ENCODE results near the gene MRNIP. TPM values are rescaled to one million over a fixed set of nuclear protein-coding genes. Genes with fewer than 3 reads are reported as not detected.

MRNIP gene
- total and polyA plus RNA-seq, 4 donors = 5.4 to 12.0 (median 7.3) TPM

- TF ChIP-seq CTCF (IDR thresholded peaks at IDR 0.05; ENCODE audit: low read depth, low read length, missing input control) (no peak), FOXA2 (IDR thresholded peaks at IDR 0.05) (no peak)
These were observed 21.0 kb upstream of the MRNIP start (continued) for GRCh38 chr5:179879690-179880010.

DNA sequence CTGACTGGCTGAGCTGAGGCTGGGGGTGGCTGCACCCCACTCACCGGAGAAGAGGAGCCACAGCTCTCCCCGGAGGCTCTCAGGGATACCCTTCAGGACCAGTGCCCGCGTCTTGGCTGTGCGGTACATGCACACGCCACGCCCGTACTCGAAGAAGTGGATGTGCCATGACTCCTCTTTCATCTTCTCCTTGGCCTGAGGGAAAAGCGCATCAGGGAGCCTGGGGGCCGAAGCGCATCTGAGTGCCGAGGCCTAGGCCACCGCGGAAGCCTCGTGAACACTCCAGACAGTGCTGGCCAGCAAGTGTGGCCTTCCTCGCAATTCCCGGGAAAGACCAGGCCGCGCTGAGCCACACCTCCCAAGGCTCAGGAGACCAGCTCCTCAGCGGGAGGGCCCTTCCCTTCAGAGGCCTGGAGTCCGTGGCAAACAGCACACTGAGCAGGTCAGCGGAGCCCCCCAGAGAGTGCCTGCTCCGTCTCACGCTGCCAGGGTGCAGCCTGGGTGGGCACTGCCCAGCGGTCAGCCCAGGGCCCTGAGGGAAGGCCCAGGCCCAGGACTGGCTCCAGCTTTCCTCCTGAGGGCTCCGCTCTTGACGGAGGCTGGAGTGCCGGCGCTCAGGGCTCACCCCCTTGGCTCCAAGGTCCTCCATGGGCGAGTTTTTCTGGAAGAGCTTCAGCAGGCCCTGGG lies 20.5 kb upstream of the MRNIP start:
- WGBS = 97% methylated on average over 31 of the region's 31 CpGs
- no peak for TF ChIP-seq RXRA (IDR thresholded peaks at IDR 0.05)
- no peak for TF ChIP-seq MAX (IDR thresholded peaks at IDR 0.05)
- TF ChIP-seq JUND (IDR thresholded peaks at IDR 0.05) = no peak
- no peak for TF ChIP-seq GABPA (IDR thresholded peaks at IDR 0.05 in 1 of 2, conservative IDR thresholded peaks at IDR 0.05 in 1 of 2)
- TF ChIP-seq RAD21 (IDR thresholded peaks at IDR 0.05) = no peak
- no peak for TF ChIP-seq YY1 (IDR thresholded peaks at IDR 0.05)
- TF ChIP-seq REST (IDR thresholded peaks at IDR 0.05) = no peak
- no peak for TF ChIP-seq TAF1 (conservative IDR thresholded peaks at IDR 0.05)
- TF ChIP-seq FOXA1 (IDR thresholded peaks at IDR 0.05) = no peak
- TF ChIP-seq, protein P1, sequence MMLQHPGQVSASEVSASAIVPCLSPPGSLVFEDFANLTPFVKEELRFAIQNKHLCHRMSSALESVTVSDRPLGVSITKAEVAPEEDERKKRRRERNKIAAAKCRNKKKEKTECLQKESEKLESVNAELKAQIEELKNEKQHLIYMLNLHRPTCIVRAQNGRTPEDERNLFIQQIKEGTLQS (IDR thresholded peaks at IDR 0.05) = no peak
- TF ChIP-seq NR2F2 (IDR thresholded peaks at IDR 0.05) = no peak
- TF ChIP-seq SP1 (IDR thresholded peaks at IDR 0.05) = no peak
- Histone ChIP-seq H3K27me3 (ENCODE audit: control insufficient read depth in 4 of 4, insufficient read depth in 4 of 4, low read length in 3 of 4) (no peaks in the 10 kb centered on the region), H3K4me1 (ENCODE audit: control insufficient read depth in 4 of 4, insufficient read depth in 4 of 4, low read length in 3 of 4) (no peaks in the 10 kb centered on the region), H3K4me3 (ENCODE audit: low read depth in 1 of 3, low read length in 3 of 3) (no peak overlapping the region), H3K9me3 (ENCODE audit: control insufficient read depth in 4 of 4, low read length in 3 of 4) (peaks cover 4 to 11% (median 8%) of the 10 kb centered on the region in 4 donors), H3K36me3 (ENCODE audit: control insufficient read depth in 4 of 4, insufficient read depth in 3 of 4, low read depth in 1 of 4, low read length in 3 of 4) (peaks cover 6 to 61% (median 26%) of the 10 kb centered on the region in 4 donors), H3K9ac (ENCODE audit: low read depth in 1 of 2, low read length in 2 of 2) (no peak overlapping the region), H3K27ac (ENCODE audit: low read depth in 1 of 2, low read length in 2 of 2) (no peak overlapping the region)
- DNase-seq (ENCODE audit: low spot score) = no peak

DNA sequence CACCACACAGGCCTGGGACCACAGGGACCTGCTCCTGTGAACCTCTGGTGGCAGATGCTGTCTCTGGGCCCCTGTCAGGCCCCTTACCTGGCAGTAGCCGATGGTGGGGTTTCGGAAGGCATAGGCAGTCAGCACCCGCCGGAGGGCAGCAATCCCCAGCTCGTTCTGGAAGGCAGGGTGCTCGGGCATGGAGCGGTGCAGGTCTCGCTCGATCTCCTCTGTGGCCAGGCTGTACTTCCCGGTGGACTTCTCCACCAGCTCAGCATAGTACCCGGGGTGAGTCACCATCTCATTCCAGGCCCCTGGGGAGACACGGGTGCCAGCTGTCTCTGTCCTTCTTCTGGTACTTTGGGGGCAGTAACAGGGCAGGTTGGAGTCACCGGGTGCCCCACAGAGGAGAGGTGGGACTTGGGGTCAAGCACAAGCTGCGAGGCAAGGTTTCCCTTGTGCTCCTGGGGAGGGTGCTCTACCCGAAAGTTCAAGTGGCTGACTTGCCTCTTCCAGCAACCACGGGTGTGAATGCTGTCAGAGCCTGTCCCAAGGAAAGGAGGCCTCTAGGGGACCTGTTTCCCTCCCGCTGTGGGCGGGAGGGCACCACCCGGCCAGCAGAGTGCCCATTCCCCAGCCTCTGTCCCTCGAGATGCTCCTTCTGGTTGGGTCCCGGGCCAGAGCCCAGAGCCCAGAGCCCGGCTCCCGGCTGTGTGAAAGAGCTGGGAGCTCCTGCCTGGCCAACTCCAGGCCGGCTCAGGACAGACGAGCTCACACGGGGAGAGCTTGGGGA lies 19.8 kb upstream of the MRNIP start:
- WGBS = 96% methylated on average over 26 of the region's 26 CpGs
- no peak for DNase-seq (ENCODE audit: low spot score)
- H3K4me1 ChIP-seq (ENCODE audit: control insufficient read depth in 4 of 4, insufficient read depth in 4 of 4, low read length in 3 of 4) = no peaks in the 10 kb centered on the region
- peaks cover 7 to 60% (median 22%) of the 10 kb centered on the region in 4 donors for H3K36me3 ChIP-seq (ENCODE audit: control insufficient read depth in 4 of 4, insufficient read depth in 3 of 4, low read depth in 1 of 4, low read length in 3 of 4)
- H3K4me3 ChIP-seq (ENCODE audit: low read depth in 1 of 3, low read length in 3 of 3) = no peak overlapping the region
- H3K27ac ChIP-seq (ENCODE audit: low read depth in 1 of 2, low read length in 2 of 2) = no peak overlapping the region
- H3K9me3 ChIP-seq (ENCODE audit: control insufficient read depth in 4 of 4, low read length in 3 of 4) = peaks cover 0 to 11% (median 5%) of the 10 kb centered on the region in 4 donors
- no peaks in the 10 kb centered on the region for H3K27me3 ChIP-seq (ENCODE audit: control insufficient read depth in 4 of 4, insufficient read depth in 4 of 4, low read length in 3 of 4)
- H3K9ac ChIP-seq (ENCODE audit: low read depth in 1 of 2, low read length in 2 of 2) = no peak overlapping the region
- TF ChIP-seq CTCF (IDR thresholded peaks at IDR 0.05; ENCODE audit: low read depth, low read length, missing input control) = no peak
- no peak for TF ChIP-seq YY1 (IDR thresholded peaks at IDR 0.05)
- TF ChIP-seq MAX (IDR thresholded peaks at IDR 0.05) = no peak
- TF ChIP-seq HNF4A (conservative IDR thresholded peaks at IDR 0.05) = no peak
- TF ChIP-seq, protein P2, sequence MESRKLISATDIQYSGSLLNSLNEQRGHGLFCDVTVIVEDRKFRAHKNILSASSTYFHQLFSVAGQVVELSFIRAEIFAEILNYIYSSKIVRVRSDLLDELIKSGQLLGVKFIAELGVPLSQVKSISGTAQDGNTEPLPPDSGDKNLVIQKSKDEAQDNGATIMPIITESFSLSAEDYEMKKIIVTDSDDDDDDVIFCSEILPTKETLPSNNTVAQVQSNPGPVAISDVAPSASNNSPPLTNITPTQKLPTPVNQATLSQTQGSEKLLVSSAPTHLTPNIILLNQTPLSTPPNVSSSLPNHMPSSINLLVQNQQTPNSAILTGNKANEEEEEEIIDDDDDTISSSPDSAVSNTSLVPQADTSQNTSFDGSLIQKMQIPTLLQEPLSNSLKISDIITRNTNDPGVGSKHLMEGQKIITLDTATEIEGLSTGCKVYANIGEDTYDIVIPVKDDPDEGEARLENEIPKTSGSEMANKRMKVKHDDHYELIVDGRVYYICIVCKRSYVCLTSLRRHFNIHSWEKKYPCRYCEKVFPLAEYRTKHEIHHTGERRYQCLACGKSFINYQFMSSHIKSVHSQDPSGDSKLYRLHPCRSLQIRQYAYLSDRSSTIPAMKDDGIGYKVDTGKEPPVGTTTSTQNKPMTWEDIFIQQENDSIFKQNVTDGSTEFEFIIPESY (IDR thresholded peaks at IDR 0.05) = no peak
